NT2/D1 (cell line): ENCODE results near the gene ZDHHC1.

Experiments
- YY1 ChIP-seq: IDR thresholded peaks from 2 replicates; pipeline ENCODE4 v1.6.1; 2011; ENCODE audit not compliant: insufficient read length, insufficient read depth
- ZNF274 ChIP-seq: IDR thresholded peaks from 2 replicates; pipeline ENCODE4 v1.6.1; 2011; ENCODE audit warnings: mild to moderate bottlenecking, low read depth, low read length

- no peak for TF ChIP-seq YY1
- no peak for TF ChIP-seq ZNF274
Observed at GRCh38 chr16:67449336-67449735, 33.1 kb upstream of the ZDHHC1 start.
